HG03521 (cell line): Measurements from ENCODE around the gene ABCF3.

Experiments
- ATAC-seq: cut with Tn5 transposase; IDR thresholded peaks from one replicate; pipeline ENCODE4 v1.9.1; 2021; ENCODE audit warnings: mild to moderate bottlenecking, moderate library complexity; ENCODE audit not compliant: unreplicated experiment

The ABCF3 gene

DNA sequence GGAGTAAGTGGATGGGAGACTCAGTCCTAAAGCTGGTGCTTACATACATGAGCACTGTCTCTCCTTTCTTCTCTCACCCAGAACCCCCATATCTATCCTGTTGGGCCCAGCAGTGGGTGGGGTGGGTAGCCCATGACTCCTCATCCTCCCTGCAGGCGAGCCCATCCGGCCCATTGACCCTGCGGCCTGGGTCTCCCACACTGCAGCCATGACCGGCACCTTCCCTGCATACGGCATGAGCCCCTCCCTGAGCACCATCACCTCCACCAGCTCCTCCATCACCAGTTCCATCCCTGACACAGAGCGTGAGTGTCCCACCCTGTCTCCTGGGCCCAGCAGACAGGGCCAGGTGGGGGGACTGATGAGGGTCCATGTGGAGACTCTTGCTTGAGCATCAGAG lies 19.3 kb upstream of the ABCF3 start:
- ATAC-seq = no peak

- no peak for ATAC-seq
These were observed 18.2 kb upstream of the ABCF3 start for GRCh38 chr3:184167786-184168185.

- ATAC-seq = no peak
These were observed 17.5 kb upstream of the ABCF3 start for GRCh38 chr3:184168363-184169120.

GRCh38 chr3:184169896-184170875 lies 15.8 kb upstream of the ABCF3 start:
- no peak for ATAC-seq

DNA sequence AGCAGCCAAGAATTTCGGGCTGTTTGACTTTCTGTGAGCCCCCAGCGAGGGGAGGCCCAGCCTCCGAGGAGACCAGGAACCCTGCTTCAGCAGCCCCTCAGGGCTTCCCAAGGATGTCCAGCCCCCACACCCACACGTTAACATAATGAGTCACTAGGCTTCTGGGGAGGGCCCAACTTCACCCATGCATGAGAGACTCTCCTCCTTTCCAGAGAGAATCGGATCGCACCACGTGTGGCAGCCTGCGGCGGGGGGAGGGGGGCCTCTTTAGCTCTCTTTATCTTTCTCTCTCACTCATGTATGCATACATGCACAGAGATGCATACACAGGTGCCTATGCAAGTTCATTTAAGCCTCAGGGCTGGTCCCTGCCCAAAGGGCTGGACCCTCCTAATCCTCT lies 14.4 kb upstream of the ABCF3 start:
- ATAC-seq = no peak

GRCh38 chr3:184172681-184173373 lies 13.2 kb upstream of the ABCF3 start:
- ATAC-seq = no peak

DNA sequence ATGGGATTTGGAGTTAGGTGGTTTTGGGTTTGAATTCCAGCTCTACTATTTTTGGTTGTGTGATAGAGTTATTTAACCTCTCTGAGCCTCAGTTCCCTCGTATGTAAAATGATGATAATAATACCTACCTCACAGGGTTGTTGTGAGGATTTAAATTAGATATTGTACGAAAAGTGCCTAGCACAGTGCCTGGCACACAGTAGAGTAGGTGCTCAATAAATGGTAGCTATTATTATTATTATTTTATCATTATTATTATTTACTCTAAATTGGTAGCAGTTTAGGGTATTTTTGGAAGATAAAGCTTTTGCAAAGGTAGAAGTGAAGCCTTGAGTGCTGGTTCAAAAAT lies 12.7 kb upstream of the ABCF3 start:
- no peak for ATAC-seq

GRCh38 chr3:184174284-184174645 lies 11.7 kb upstream of the ABCF3 start:
- ATAC-seq = peak; percentile 1

DNA sequence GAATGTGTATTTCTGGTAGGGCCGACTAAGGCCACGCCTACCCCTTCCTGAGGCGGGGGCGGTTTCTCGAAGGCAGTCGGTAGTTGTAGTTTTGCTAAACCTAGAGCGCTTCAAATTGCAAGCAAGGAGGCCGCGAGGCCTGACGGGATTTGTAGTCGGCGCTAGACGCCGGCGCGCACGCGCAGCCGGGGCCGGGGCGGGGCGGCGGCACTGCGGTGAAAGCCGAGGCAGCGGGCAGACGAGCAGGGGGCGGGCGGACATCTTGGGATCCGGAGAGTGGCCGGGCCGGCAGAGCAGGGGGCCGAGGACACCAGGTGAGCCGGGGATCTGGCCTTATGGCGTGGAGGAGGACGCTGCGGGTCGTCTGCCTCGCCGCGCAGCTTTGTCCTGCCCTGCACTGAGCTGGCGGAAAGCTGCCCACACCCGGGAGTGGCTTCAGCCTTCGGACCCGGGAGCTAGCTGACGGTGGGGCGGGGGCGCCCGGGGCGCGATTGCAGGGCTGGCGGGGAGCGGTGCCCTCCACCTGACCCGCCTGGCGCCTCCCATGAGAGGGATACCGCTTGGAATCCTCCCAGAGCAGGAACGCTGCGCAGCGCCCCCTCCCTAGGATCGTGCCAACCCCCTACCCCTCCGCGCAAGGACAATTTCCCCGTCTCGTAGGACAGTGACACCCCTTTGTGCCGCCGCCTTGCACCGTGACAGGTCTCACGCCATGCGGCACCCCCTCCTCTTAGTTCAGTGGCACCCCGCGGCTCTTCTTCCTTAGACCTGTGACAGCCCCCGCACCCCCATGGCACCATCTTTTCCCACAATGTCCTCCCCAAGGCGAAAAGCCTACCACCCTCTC lies 11.1 kb upstream of the ABCF3 start, which contains the start of gene AP2M1:
AP2M1 (plus strand) TSS at position 210 of the 847 bp plus-strand sequence. CDS start 2,139 bp downstream, outside the sequence.
- ATAC-seq = peak; percentile 95

DNA sequence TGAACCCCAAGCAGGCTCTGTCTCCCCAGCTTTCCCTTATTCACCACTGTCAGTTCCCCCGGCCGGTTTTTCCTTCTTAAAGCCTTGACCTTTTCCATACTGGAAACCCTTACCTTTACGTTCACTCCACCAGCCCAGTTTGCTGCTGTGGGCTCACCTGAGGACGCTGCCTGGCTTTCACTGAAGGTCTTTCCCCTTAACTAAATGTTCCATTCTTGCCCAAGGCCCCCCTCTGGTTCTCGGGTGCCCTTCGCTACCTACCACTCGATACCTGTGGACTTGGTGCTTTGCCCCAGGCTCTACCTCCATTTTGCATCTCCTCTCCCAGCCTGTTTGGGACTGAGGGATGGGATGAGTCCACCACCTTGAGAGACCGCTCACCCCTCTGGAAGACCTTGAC lies 10.5 kb upstream of the ABCF3 start:
- ATAC-seq = no peak

DNA sequence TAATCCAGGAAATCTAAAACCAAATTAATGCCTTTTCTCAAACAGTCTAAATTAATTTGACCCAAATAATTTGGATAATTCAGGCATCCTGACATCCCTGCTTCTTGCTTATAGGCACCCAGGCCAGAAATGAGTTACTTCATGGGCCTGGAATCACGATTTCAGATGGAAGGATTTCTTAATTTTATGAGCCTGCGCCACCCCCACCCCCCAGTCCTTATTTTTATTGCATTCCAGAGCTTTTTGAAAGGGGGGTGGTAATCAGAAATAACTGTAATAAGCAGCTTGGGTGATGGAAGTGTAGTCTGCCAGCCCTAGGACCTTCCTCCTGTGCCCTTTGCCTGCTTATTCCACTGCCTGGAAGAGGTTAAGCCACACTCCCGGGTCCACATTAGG lies 10.0 kb upstream of the ABCF3 start:
- ATAC-seq = no peak

DNA sequence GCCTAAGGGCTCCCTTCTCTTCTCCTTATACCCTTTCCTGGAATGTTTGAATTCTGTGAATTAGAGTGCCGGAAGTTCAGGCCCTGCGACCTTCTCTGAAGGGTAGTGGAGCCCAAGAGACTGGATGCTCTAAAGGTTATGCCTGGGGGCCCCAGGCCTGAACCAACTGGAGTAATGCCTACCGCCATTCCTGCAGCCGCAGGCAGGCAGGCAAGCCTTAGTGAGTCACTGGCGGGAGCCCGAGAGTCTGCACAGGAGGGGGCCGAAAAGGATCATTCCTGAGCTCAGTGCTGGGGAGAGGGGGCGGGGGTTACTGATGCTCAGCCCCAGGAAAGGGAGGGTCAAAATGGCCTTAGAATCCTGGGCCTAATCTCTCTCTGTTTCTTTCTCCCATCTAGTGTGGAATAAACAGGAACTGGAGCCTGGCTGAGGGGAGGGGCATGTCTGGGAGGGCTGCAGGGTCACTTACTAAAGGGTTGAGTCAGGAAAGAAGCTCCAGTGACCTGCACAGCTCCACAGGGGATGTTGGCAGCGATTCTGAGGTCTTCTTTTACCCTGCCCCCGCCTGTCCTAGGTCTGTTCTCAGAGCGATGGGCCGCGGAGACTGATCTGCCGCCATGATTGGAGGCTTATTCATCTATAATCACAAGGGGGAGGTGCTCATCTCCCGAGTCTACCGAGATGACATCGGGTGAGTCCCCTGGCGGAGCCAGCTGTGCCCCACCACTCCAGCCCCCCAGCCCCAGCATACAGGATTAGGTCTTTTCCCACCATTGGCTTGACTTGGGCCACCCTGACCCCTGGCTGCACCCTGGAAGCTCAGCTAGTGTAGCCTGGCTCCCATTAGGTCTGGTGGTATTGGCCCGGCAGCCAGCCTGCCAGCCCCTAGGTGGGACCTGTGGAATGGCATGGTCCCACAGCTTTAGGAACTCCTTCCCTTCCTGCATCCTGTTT lies 9.3 kb upstream of the ABCF3 start:
- ATAC-seq = no peak

DNA sequence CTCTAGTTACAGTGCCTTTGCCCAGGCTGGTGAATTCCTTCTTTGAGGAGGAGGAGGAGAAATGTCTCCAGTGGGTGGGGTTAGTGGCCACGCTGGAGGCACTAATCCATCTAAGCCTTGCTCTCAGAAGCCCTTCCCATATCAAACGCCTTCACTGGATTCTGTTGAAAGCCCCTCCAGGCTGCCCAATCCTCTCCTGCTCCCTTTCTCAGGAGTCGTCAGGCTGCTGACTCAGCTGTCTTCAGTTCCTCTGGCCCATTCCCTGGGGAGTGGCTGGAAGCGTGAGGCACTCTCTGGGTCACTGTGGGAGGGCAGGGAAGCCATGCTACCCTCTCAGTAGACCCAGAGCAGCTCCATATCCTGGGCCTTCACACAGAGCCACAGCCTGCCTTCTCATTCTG lies 8.7 kb upstream of the ABCF3 start:
- no peak for ATAC-seq

- no peak for ATAC-seq
These were observed 8.2 kb upstream of the ABCF3 start for GRCh38 chr3:184177767-184178306.

- ATAC-seq = no peak
These were observed 7.4 kb upstream of the ABCF3 start for GRCh38 chr3:184178521-184179138.

DNA sequence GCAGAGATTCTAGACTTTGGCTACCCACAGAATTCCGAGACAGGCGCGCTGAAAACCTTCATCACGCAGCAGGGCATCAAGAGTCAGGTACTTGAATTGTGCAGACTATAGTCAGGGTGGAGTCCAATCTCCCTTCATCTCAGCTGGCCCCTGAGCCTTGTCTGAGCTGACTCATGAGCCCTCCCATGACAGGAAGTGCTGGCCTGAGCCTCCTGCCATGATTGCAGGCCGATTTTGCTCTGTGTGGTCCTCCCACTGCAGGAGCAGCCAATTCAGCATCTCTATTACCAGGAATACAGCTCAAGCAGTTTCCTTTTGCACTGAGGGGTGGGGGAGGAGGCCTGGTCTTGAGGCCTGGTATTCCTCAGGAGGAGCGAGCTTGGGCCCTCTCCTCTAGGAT lies 5.8 kb upstream of the ABCF3 start:
- ATAC-seq = no peak

GRCh38 chr3:184181596-184181995 lies 4.4 kb upstream of the ABCF3 start:
- no peak for ATAC-seq

DNA sequence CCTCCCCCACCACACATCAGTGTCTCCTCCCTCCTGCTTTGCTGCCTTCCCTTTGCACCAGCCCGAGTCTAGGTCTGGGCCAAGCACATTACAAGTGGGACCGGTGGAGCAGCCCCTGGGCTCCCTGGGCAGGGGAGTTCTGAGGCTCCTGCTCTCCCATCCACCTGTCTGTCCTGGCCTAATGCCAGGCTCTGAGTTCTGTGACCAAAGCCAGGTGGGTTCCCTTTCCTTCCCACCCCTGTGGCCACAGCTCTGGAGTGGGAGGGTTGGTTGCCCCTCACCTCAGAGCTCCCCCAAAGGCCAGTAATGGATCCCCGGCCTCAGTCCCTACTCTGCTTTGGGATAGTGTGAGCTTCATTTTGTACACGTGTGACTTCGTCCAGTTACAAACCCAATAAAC lies 2.3 kb upstream of the ABCF3 start:
- no peak for ATAC-seq
